Prostate gland (tissue), 2 donors: ENCODE results near the gene FADS1.
A peak's percentile ranks its signal among the peaks of the same experiment; 100 is the strongest.

ENCODE experiments used
- POLR2A ChIP-seq: fragments of 450-650 bp; IDR thresholded peaks from one replicate; pipeline ENCODE4 v1.6.1; 2016; ENCODE audit warnings: antibody characterized with exemption, mild to moderate bottlenecking
- POLR2AphosphoS5 ChIP-seq: sonication (generic); formaldehyde crosslinking; IDR thresholded peaks from one replicate; pipeline ENCODE4 v1.6.1; 2017; ENCODE audit warnings: antibody characterized with exemption
- TF ChIP-seq, protein P1 (sequence below), 4 experiments: fragments of 200-600 bp in 2 of 4; fragments of 450-650 bp in 2 of 4; sonication (generic) in 2 of 4; IDR thresholded peaks; 1 replicate in 3 of 4; 2 replicates in 1 of 4; pipeline ENCODE4 v1.5.1; 2016 to 2019; ENCODE audit warnings: antibody characterized with exemption in 4 of 4, mild to moderate bottlenecking in 2 of 4, moderate library complexity in 2 of 4

DNA sequence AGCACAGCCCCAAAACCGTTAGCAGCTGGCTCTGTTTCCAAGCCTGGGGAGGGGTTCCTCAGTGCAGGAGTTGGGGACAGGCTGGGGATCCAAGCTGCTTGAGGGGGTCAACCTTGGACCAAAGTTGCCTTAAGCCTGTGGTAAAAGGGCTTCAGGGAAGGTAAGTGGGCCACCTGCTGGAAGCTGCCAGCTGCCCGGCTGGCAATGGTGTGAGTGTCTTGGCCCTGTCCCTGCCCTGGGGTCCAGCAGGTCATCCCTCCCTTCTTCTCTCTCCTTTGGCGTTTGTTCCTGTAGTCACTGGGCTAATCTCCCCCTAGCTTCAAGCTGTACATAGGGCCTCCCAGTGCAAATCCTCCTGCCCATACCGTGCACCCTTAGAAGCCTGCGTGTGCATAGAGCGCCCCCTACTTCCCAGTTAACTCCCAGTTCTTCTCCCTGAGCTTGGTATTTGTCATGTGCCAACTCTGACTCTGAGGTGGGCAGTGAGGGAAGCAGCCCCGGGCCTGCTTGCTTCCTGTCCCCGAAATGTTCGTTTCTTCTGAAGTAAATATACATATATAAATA is 28.8 kb downstream of the FADS1 start:
- TF ChIP-seq, protein P1, sequence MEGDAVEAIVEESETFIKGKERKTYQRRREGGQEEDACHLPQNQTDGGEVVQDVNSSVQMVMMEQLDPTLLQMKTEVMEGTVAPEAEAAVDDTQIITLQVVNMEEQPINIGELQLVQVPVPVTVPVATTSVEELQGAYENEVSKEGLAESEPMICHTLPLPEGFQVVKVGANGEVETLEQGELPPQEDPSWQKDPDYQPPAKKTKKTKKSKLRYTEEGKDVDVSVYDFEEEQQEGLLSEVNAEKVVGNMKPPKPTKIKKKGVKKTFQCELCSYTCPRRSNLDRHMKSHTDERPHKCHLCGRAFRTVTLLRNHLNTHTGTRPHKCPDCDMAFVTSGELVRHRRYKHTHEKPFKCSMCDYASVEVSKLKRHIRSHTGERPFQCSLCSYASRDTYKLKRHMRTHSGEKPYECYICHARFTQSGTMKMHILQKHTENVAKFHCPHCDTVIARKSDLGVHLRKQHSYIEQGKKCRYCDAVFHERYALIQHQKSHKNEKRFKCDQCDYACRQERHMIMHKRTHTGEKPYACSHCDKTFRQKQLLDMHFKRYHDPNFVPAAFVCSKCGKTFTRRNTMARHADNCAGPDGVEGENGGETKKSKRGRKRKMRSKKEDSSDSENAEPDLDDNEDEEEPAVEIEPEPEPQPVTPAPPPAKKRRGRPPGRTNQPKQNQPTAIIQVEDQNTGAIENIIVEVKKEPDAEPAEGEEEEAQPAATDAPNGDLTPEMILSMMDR (IDR thresholded peaks at IDR 0.05), result peak in 1 of 4 experiments; percentile 32
- TF ChIP-seq POLR2A (no peak), POLR2AphosphoS5 (no peak)
